Stimulated activated CD4-positive, alpha-beta T cell treated with anti-CD3 and anti-CD28 coated beads, Interleukin-2, amount 100 ng/mL, for 24 hours (primary cell): ENCODE data around the gene GALNTL6.

Experiments used
- DNase-seq, 2 donors: peaks; one replicate each; pipeline ENCODE4 v3.0.0-alpha.2; 2020

The GALNTL6 gene

GRCh38 chr4:171889681-171890080 is 76.5 kb downstream of the GALNTL6 start:
- no peak for DNase-seq

DNA sequence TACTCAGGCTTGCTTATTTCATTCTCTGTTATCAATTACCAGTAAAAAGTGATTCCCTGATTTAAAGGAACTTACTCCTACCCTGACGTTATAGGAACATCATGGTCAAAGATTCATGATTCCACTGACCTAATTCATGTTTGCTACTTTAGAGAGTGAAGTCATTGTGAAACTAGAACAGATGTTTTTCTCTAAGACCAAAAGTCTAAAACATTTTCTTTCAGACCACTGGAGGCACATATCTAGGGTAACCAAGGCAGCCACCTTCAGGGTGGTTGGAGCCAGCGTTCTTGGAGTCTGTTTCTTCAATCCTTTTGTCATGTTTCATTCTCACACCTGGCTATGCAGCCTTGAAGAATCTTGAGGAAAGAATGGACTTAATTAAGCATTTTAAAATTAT is 77.8 kb downstream of the GALNTL6 start:
- DNase-seq, result no peak

GRCh38 chr4:171896426-171896825 is 83.2 kb downstream of the GALNTL6 start:
- no peak for DNase-seq

GRCh38 chr4:171919314-171919713 is 106.1 kb downstream of the GALNTL6 start:
- DNase-seq, result no peak

DNA sequence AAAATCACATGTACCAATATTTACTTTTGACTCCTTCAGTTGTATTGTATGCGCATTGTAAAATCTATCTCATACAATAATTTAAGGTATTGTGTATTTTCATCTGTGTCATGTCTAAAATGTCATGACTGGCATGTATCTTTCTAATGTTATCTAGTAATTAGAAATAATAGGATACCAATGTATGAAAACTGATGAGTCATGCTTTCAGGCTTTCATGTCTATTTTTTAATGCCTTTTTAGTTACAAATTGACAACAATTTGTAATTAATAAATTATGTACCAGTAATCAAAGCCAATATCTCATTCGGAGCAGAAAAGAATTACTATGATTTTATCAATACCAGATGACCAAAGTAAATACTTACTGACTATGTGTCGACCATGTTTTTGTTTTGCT is 107.7 kb downstream of the GALNTL6 start:
- no peak for DNase-seq

GRCh38 chr4:171924746-171925376 is 111.7 kb downstream of the GALNTL6 start:
- no peak for DNase-seq

- DNase-seq, result no peak
These were observed 115.1 kb downstream of the GALNTL6 start for GRCh38 chr4:171928336-171928735.

DNA sequence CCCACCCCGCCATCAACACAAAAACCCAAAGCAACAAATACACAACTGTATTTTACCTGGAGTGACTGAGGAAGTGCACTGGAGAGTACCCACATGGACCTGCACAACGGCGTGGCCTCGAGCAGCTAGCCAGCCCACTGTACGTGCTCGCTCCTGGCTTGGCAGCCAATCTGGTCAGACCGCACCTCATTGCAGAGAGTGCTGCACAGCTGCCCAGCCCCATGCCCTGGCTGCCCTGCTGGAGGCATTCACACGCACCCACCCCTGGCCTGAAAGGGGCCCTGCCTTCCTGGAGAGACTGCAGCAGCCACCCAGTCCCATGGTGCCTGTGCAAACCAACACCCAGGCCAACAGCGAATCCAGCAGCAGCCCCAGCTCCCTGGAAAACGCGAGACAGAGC is 116.3 kb downstream of the GALNTL6 start:
- no peak for DNase-seq

- no peak for DNase-seq
These were observed 116.7 kb downstream of the GALNTL6 start for GRCh38 chr4:171929907-171930306.

DNA sequence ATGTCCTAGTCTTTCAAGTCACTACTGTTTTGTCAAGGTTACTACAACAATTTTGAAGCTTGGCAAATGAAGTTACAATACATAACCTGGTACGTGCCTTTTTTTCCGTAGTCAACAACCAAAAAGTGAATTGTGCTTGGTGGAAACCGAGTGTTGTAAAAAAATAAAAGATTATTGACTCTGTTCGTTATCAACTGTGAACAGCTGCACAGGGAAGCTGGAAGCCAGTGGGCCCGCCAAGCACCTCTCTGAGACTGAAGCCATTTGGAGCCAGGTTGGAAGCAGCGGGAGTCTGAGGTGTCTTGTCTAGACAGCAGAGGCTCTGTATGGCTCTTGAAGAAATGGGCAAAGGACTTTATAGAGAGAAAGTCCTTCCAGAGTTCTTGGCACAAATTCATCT is 119.0 kb downstream of the GALNTL6 start:
- no peak for DNase-seq

DNA sequence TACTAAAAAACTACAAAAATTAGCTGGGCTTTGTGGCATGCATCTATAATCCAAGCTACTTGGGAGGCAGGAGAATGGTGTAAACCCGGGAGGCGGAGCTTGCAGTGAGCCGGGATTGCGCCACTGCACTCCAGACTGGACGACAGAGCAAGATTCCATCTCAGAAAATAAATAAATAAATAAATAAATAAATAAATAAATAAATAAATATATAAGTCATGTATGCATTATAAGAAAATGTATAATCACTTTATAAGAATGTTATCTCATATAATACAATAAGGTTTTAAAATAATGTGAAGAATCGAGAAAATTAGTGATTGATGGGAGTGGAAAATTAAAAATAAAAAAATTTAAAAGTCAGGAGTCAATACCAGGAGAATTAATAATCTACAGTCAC is 127.5 kb downstream of the GALNTL6 start:
- no peak for DNase-seq

DNA sequence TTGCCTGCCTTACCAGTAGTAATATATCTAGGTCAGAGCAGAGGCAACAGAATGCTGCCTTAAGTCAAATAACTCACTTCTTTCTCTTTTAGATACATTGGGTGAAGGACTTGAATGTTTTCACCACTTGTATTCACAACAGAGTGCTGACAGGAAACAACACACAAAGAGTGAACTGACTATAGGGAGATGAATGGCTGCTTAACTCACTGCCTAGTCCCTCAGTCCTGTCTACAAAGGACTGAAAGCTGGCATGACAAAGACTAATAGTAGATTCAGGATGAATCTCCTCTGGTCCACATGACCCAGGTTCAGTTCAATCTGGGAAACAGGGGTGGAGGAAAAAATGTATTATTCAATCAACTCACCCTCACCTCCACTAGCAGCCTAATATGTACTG is 134.2 kb downstream of the GALNTL6 start:
- DNase-seq, result no peak

GRCh38 chr4:171948038-171948437 is 134.8 kb downstream of the GALNTL6 start:
- DNase-seq, result no peak

DNA sequence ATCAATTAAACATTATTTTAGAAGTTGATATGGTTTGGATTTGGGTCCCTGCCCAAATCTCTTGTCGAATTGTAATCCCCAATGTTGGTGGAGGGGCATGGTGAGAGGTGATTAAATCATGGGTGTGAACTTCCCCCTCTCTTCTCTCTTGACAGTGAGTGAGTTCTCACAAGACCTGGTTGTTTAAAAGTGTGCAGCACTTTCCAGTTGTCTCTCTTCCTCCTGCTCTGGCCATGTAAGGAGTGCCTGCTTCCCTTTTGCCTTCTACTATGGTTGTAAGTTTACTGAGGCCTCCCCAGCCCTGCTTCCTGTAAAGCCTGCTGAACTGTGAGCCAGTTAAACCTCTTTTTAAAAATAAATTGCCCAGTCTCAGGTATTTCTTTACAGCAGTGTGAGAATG is 141.4 kb downstream of the GALNTL6 start:
- DNase-seq, result no peak

GRCh38 chr4:171956678-171957077 is 143.5 kb downstream of the GALNTL6 start:
- DNase-seq, result no peak

- DNase-seq, result no peak
These were observed 148.9 kb downstream of the GALNTL6 start for GRCh38 chr4:171962110-171962509.

DNA sequence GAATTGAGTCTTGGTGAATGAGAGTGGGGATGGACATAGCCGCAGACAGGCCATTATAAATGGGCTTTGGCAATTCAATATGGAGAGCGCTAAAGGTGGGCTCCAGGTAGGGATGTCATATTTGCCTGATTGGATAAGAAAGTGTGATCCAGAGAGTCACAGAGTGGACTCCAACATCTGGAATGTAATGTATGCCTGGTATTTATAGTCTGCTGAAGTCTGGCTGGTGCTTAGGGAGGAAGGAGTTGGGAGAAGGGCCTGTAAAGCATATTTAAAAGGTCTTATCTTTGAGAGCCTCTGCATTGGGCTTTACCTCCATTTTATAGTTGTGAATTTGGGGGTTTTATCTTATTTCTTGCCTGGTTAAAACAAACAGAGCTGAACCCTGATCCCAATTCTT is 153.2 kb downstream of the GALNTL6 start:
- no peak for DNase-seq

GRCh38 chr4:171978216-171978615 is 165.0 kb downstream of the GALNTL6 start:
- DNase-seq, result no peak

DNA sequence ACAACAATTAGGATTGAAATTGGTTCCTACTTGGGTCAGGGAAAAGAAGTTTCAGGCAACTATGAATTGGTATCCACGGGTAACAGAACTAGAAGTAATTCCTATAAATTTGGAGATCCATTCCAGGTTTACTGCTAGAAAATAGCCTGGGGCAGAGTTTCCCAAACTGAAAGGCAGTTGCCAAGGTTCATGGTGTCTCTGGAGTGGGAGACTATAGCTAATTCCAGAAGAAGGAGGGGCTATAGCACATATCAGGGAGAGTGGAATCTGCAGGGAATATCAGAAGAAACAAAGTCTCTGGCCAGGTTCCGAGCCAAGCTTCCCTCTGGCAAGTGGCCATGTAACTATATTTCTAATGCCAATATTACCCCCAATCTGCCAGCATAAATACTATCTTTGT is 166.3 kb downstream of the GALNTL6 start:
- no peak for DNase-seq

GRCh38 chr4:171981185-171981584 is 168.0 kb downstream of the GALNTL6 start:
- no peak for DNase-seq

DNA sequence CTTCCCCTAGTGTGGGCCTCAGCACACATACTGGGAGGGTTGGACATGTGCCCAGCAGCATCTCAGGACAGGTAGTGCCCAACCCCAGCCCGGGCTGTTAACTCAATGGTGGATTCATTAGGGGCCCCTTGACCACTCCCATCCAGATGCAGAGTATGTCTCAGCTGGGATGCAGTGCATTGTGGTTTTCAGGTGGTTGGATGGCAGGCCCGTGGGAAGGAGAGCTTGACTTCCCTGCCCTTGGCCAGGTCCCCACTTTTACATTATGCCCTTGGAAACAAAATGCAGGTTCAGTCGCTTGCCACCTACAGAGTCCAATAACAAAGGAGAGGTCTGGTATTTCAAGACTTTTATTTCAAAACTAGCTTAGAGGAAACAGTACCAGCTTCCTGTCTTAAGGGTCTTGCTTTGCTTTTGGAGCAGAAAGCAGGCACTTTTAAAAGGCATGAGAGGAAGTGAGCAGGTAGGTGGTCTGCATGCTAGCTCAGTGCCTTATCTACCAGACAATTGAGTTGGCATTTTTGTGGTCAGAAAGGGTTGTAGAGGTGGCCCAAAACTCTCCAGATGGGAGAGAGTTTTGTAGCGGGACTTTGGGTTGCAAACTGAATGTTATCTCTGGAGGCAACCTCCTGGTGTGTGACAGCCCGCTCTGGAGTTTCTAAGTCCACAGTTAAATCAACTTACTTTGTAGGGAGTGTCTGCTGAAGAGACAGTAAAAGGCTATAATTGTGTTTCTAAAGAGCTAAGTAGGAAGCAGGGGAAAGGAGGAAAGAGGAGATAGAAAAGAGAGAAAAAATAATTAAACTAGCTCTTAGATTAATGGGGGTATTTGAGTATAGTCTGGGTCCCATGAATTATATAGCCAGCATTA is 171.0 kb downstream of the GALNTL6 start:
- DNase-seq, result no peak

DNA sequence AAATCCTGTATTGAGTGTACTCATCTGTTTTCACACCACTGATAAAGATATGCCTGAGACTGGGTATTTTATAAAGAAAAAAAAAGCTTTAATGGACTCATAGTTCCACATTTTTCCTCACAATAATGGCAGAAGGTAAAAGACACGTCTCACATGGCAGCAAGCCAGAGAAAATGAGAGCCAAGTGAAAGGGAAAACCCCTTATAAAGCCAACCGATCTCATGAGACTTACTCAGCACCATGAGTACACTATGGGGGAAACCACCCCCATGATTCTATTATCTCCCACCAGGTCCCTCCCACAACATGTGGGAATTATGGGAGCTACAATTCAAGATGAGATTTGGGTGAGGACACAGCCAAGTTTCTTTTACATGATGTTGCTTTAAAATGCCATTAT is 171.9 kb downstream of the GALNTL6 start:
- DNase-seq, result no peak

DNA sequence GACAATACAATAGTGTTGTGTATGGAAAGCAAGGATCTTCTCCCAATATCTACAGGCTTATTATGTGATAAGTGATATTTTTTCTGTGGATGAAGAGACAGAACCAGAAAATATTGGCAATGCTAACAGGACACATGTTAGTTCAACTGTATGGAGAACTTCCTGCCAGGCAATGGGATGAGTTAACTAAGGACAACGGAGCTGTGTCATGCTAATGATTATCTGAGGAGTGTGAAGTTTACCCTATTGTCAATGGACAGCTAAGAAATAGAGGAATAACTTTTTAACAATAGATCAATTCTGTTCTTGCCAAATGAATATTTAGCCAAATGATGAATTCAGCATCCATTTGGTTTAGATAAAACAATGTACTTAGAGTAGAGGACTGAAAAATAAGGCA is 180.0 kb downstream of the GALNTL6 start:
- no peak for DNase-seq

- no peak for DNase-seq
These were observed 194.7 kb downstream of the GALNTL6 start for GRCh38 chr4:172007889-172008288.
